GM21526 (cell line): ENCODE data around the gene MIAT.
"Not testable (repeated sequence)": the region's sequence is repeated elsewhere in the genome, so short reads cannot be mapped to it uniquely, and the experiment has no call there.

ENCODE experiments used
- ATAC-seq: cut with Tn5 transposase; IDR thresholded peaks from one replicate; pipeline ENCODE4 v1.9.1; 2021; ENCODE audit warnings: moderate library complexity; ENCODE audit not compliant: unreplicated experiment, low FRiP score

MIAT gene

DNA sequence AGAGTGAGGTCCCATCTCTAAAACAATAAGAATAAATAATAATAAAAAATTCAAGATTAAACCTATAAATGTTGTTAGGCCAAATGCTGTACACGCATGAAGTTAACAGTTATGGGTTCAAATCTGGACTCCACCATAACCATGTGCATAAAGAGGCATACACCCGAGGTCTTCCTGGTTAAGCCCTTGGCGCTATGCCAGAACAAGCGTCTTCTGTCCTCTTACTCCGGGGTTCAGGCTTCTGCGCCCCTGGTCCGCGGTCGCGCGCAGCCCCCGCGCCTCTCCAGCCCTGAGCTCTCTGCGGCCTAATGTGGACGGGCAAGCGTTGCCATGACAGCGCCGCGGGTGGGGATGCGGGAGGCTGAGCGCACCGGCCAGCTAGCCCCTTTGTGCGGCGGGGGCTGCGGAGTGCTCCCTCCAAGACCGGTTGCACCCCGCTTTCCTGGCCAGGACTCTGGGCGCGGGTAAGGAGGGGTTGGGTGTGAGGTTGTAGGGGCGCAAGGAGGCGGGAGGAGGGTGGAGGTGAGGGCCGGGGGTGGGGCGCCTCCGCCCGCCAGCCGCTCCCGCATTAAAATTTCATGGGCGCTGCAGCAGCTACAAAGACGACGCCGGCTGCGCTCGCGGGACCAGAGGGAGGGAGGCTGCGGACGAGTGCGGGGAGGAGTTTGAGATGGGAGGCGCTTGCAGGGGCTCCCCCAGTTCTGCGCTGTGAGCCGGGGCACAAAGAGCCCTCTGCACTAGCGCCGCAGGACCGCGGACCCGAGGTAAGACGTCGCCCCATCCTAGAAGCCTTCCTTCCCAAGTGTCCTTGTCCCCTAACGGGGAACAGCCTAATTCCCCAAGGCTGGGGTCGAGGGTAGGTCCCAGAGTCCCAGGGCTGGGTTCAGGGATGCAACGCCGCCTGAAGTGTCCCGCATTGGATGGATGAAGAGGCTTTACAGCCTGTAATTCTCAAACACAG lies at the start of gene MIAT:
Gene MIAT (plus strand): TSS at position 698 of the 961 bp plus-strand sequence.
- no peak for ATAC-seq

GRCh38 chr22:26608129-26608528 lies 49.3 kb upstream of the MIAT start:
- no peak for ATAC-seq

DNA sequence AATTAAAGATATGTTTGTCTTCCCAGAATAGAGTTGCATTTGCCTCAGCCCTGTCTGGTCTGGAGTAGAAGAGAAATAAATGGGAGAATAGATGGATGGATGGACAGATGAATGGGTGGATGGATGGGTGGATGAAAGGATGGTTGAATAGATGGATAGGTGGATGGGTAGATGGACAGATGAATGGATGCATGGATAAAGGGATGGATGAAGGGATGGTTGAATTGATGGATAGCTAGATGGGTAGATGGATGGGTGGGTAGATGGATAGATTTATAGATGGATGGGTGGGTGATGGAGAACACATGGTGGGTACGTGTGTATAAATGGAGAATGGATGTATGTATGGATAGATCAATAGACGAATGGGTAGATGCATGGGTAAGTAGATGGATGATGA lies 48.1 kb upstream of the MIAT start:
- ATAC-seq, result no peak

DNA sequence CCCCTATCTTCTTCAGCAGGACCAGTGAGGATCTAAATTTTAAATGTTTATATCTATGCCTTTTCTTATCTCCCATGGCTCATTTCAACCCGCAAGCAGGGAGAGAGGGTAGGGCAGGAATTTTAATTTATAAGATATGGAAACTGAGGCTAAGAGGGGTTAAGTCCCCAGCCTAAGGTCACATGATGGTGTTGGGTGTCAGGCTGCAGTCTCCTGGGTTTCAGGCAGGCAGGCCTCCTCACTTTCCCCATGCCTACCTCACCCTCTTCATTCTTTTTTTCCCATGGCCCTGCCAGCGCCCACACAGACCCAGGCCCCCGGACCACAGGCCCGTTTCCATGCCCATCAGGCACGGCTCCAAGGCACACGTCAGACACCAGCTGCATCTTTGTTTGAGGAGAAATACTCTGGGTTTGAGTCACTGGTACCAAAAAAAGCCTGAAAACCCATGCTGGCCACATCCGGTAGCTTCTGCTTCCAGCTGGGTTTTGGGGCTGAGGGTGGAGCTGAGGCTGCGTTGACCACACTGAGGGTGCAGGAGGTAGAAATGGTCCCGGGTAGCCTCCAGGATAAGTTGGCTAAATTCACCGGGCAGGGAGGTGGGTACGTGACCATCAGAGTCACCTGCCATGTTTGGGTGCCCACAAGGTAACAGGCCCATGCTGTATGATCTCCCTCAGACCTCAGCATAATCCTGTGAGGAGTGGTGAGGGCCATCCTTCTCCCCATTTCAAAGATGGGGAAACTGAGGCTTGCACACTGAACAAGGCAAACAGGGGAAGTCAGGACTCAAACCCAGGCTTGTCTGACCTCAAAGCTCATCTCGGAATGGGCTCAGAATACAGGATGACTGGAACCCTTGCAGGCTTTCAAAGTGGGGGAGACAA lies 47.1 kb upstream of the MIAT start:
- ATAC-seq, result peak; percentile 74

GRCh38 chr22:26610996-26611395 lies 46.4 kb upstream of the MIAT start:
- ATAC-seq, result no peak

- no peak for ATAC-seq
Measured at GRCh38 chr22:26612652-26613051, 44.7 kb upstream of the MIAT start.

DNA sequence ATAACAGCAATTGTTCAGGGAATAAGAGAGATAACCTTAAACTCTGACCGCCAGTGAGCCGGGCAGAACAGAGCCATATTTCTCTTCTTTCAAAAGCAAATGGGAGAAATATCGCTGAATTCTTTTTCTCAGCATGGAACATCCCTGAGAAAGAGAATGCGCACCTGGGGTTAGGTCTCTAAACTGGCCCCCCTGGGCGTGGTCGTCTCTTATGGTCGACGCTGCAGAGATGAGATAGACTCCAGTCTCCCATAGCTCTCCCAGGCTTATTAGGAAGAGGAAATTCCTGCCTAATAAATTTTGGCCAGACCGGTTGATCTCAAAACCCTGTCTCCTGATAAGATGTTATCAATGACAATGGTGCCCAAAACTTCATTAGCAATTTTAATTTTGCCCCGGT lies 43.6 kb upstream of the MIAT start:
- ATAC-seq, result not testable (repeated sequence)

DNA sequence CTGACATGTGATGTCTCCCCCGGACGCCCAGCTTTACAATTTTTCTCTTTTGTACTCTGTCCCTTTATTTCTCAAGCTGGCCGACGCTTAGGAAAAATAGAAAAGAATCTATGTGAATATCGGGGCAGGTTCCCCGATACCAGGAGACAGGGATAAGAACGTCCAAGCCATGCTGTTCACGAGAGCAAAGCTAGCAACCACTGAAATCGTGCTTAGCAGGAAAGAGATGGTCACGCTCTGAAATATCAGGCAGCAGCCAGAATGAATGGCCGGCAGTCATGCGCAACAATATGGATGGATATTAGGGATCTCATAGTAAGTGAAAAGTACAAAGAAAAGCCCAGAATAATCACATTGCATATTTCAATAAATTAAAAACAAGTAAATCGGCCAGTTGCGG lies 43.1 kb upstream of the MIAT start:
- no peak for ATAC-seq

- no peak for ATAC-seq
Measured at GRCh38 chr22:26615149-26615548, 42.2 kb upstream of the MIAT start.

DNA sequence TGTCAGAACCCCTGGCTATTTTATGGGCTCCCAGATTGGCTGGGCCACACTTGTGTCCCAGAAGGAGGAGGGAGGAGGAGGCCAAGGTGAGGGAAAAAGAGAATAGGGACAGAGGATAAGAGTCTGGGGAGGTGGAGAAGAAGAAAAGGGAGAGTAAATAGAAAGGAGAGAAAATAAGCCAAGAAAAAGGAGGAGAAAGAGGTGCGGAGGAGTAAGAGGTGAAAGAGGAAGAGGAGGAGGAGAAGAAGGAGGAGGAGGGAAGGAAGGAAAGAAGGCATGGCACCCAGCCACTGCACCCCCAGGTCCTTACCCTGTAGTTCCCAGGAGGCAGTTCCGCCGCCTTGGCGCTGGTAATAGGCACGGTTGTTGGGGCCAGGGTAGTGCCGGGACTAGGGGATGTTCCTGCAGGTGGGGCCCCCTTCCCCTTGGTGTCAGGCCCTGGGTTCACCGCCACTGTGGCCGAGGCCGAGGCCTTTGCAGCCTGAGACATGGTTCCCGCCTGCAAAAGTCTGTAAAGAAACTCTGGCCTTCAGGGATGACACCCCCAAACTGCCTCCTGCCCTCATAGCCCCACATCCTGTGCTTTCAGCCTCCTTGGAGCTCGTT lies 41.5 kb upstream of the MIAT start:
- no peak for ATAC-seq

DNA sequence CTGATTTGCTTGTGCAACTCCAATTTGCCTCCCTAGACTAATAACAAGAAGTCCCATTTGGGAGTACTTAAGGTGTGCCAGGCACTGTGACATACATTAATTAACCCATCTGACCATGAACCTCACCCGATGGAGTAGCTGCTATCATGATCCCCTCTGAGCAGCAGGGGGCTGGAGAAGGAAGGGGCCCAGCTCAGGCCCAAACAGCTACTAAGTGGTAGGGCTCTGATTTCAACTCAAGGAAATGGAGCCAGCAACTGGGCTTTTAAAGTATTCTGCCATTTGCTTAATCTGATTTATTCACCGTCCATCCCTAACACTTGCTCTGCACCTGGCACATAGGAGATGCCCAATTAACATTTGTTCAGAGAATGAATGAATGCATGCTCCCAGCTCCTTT lies 40.7 kb upstream of the MIAT start:
- no peak for ATAC-seq

DNA sequence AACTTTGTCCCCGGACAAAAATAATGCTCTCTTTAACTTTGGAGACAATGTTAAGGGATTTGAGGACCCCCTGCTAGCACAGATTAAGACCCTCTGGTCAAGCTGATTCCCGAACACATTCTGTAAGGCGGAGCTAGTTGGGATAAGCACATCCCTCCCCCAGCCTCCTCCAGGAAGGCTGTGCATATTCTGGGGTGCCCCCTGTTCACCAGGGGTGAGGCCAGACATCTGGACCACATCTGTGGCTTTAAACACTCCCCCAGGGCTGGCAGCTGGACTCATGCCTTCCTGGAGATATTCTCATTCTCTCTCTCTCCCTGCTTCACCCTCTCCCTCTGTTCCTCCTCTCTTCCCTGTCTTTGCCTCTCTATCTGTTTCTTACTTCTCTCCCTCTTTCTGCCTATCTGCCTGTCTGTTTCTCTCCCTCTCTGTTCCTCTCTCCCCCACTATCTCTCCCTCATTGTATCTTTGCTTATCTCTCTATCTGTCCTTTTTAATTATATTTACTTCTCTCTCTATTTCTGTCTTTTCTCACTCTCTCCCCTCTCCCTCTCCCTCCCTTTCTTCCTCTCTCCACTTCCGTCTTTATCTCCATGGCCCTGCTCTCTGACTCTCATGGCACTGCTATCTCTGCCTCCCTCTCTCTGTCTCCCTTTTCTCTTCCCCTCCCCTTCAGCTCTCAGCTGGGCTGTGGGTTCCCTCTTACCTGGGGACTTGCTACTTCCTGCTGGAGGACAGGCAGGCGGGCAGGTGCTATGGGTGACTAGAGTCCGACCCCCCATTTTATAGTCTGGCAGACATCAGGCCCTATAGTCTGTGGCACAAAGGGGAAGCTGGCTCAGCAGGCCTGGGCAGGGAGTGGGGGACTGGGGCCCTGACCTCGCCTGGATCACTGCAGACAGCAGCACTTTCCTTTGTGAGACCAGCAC lies 39.9 kb upstream of the MIAT start, which contains the start of gene CRYBB1:
Gene CRYBB1 (minus strand): TSS at position 757 of the 929 bp plus-strand sequence. CDS start 1,708 bp downstream, outside the sequence.
- no peak for ATAC-seq

- ATAC-seq, result no peak
Measured at GRCh38 chr22:26618455-26618854, 38.9 kb upstream of the MIAT start.

- ATAC-seq, result no peak
Measured at GRCh38 chr22:26619510-26619909, 37.9 kb upstream of the MIAT start.

- ATAC-seq, result no peak
Measured at GRCh38 chr22:26620197-26620596, 37.2 kb upstream of the MIAT start.

GRCh38 chr22:26621663-26622062 lies 35.7 kb upstream of the MIAT start, which contains the start of gene CRYBA4:
Gene CRYBA4 (plus strand): TSS chr22:26621963. CDS start chr22:26622597, 634 bp downstream.
- no peak for ATAC-seq

DNA sequence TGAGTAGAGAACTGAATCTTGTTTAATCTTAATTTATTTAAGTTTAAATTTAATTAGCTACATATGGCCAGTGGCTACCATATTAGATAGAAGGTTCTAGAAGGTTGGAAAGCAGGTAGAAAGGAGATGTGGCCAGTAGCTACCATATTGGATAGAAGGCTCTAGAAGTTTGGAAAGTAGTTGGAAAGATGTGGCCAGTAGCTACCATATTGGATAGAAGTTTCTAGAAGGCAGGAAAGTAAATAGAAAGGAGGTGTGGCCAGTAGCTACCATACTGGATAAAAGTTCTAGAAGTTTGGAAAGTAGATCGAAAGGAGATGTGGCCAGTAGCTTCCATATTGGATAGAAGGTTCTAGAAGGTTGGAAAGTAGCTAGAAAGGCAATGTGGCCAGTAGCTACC lies 33.4 kb upstream of the MIAT start:
- ATAC-seq, result no peak

DNA sequence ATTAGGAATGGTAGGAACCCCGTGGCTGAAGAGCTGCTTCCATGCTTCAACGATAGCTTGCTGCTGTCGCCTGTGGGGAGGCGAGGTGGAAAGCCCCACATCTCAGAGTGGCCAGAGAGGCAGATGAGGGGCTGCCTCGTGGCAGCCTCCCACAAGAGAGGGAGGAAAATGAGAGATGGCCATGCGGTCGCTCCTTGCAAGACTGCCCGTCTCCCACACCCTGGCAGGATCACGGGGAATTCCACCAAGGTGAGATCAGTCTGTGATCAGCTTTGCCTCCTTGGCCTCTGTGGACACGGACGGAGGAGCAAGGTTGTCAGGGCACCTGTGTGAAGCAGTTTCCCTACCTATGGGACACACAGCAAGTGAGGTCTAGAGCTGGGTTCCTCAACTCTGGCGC lies 32.6 kb upstream of the MIAT start:
- no peak for ATAC-seq

DNA sequence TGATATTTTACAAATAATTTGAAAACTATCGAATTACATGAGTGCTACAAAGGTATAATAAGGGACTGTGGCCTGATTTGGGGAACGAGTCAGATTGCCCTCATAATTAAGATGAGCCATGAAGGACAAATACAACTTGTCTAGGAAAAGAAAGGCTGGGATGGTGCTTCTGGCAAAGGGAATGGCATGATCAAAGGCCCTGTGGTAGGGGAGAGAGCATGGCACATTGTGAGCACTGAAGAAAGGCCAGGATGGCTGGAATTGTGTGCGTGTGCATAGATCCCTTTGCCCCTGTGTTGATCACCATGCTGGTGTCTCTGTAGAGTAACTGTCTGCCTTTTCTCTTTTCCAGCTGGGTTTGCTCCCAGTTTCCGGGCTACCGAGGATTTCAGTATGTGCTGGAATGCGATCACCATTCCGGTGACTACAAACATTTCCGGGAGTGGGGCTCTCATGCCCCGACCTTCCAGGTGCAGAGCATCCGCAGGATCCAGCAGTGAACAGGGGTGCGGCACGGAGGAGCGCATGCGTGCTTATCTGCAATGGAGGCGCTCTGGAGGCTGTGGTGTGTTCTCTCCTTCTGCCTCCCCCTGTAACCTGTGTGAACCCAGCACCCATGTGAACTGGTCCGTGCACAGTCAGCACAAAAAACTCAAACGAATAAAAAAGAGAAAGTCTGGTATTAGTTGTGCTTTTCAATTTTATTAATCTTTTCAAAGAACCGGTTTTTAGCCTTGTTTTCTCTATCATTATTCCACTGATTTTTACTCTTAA lies 27.2 kb upstream of the MIAT start:
- no peak for ATAC-seq
